HepG2 (cell line): ENCODE data around the gene LEFTY2. TPM values are rescaled to one million over a fixed set of nuclear protein-coding genes. Genes with fewer than 3 reads are reported as not detected.

Source experiments
- ATAC-seq: fragments of 200-7000 bp; cut with Tn5 transposase; 3 replicates; pipeline ENCODE4 v1.9.1; 2020; ENCODE audit warnings: mild to moderate bottlenecking, moderate library complexity
- BruUV-seq: library from RNA; stranded (reverse); fragments of 400-500 nt; replicated peaks from 2 replicates; lab custom pipeline; 2021; lab: Mats Ljungman, UMichigan
- CTCF ChIA-PET: fragments of 300-600 bp; formaldehyde crosslinking; extraction: SDS; loops from one replicate; lab custom pipeline; 2021; ENCODE audit warnings: low total read pairs, inconsistent platforms, low intra/inter-chr PET ratio; lab: Yijun Ruan, JAX
- POLR2A ChIA-PET: fragments of 350-600 bp; sonication (Branson Sonifier 250); formaldehyde crosslinking; loops from one replicate; lab custom pipeline; 2020; ENCODE audit warnings: antibody characterized with exemption, inconsistent platforms; lab: Yijun Ruan, JAX
- DNase-seq: peaks from one replicate; pipeline ENCODE4 v3.0.0-alpha.2; 2015; ENCODE audit warnings: low spot score
- FAIRE-seq: peaks from 3 replicates; lab custom pipeline; 2011; peaks lifted over from hg19 to GRCh38; lab: Jason Lieb, UNC
- H2AFZ ChIP-seq: one replicate; pipeline ENCODE4 v1.6.1; 2011; ENCODE audit warnings: low read length, inconsistent platforms
- H3K27ac ChIP-seq: fragments of 300-600 bp; 3 replicates; pipeline ENCODE4 v1.8.0; 2011; ENCODE audit warnings: mixed run types, mild to moderate bottlenecking, mixed read lengths, low read length, inconsistent platforms; ENCODE audit not compliant: insufficient read depth; ENCODE audit errors: extremely low read length
- H3K27me3 ChIP-seq, 2 experiments: fragments of 200-600 bp in 1 of 2; 2 replicates in 1 of 2; 3 replicates in 1 of 2; pipeline versions ENCODE4 v1.6.0 to v1.8.0; 2011; ENCODE audit warnings: low read length in 2 of 2, mild to moderate bottlenecking in 2 of 2, moderate library complexity in 2 of 2, inconsistent platforms in 1 of 2; ENCODE audit not compliant: insufficient read depth in 2 of 2, control insufficient read depth in 1 of 2
- H3K36me3 ChIP-seq, 2 experiments: fragments of 200-600 bp in 1 of 2; replicated peaks in 1 of 2; 2 replicates in 1 of 2; 3 replicates in 1 of 2; pipeline versions ENCODE4 v1.5.1 to v1.8.0; 2011; ENCODE audit warnings: low read length in 2 of 2, inconsistent platforms in 1 of 2; ENCODE audit not compliant: insufficient read depth in 2 of 2, control insufficient read depth in 1 of 2
- H3K4me1 ChIP-seq: 2 replicates; pipeline ENCODE4 v1.5.1; 2012; ENCODE audit warnings: low read length, inconsistent platforms; ENCODE audit not compliant: insufficient read depth
- H3K4me2 ChIP-seq: 2 replicates; pipeline ENCODE4 v1.6.0; 2011; ENCODE audit warnings: low read depth, low read length, inconsistent platforms
- H3K4me3 ChIP-seq, 3 experiments: fragments of 200-600 bp in 1 of 3; sonication (generic), shearing (Covaris generic) in 1 of 3; replicated peaks in 1 of 3; 2 replicates each; pipeline ENCODE4 v1.5.1; 2011 to 2016; ENCODE audit warnings: low read length in 3 of 3, inconsistent platforms in 2 of 3, low read depth in 2 of 3, mild to moderate bottlenecking in 2 of 3, control low read depth in 1 of 3, mixed read lengths in 1 of 3; ENCODE audit not compliant: insufficient read depth in 1 of 3
- H3K79me2 ChIP-seq: one replicate; pipeline ENCODE4 v1.6.1; 2011; ENCODE audit warnings: low read length, inconsistent platforms; ENCODE audit not compliant: insufficient read depth
- H3K9ac ChIP-seq: 2 replicates; pipeline ENCODE4 v1.6.0; 2011; ENCODE audit warnings: mild to moderate bottlenecking, low read depth, low read length, inconsistent platforms; ENCODE audit not compliant: insufficient read depth
- H3K9me3 ChIP-seq: 2 replicates; pipeline ENCODE4 v1.5.1; 2012; ENCODE audit warnings: mild to moderate bottlenecking, low read length
- H4K20me1 ChIP-seq: 2 replicates; pipeline ENCODE4 v1.6.0; 2011; ENCODE audit warnings: inconsistent platforms, mild to moderate bottlenecking, low read length, moderate library complexity; ENCODE audit not compliant: insufficient read depth
- AGO2 ChIP-seq: fragments of 200-400 bp; formaldehyde crosslinking; optimal IDR thresholded peaks from 2 replicates; pipeline ENCODE3; 2017; ENCODE audit warnings: mild to moderate bottlenecking, low read depth, low read length, moderate library complexity
- GABPB1 ChIP-seq: IDR thresholded peaks from 2 replicates; pipeline ENCODE4 v1.6.1; 2016; ENCODE audit warnings: mild to moderate bottlenecking, missing genetic modification reagents, moderate library complexity, missing compliant biosample characterization
- HCFC1 ChIP-seq: fragments of 150-350 bp; IDR thresholded peaks from 2 replicates; pipeline ENCODE4 v1.6.1; 2014; ENCODE audit warnings: low read depth, low read length
- NR2F1 ChIP-seq, 2 experiments: fragments of 450-650 bp in 1 of 2; formaldehyde crosslinking in 1 of 2; IDR thresholded peaks; 2 replicates each; pipeline versions ENCODE4 v1.5.0 to v1.6.1; 2016 to 2020; ENCODE audit warnings: mild to moderate bottlenecking in 1 of 2, missing compliant biosample characterization in 1 of 2, missing genetic modification reagents in 1 of 2, moderate library complexity in 1 of 2
- RBFOX2 ChIP-seq: fragments of 200-400 bp; formaldehyde crosslinking; IDR thresholded peaks from 2 replicates; pipeline ENCODE4 v1.6.1; 2017; ENCODE audit warnings: low read depth, mild to moderate bottlenecking, low read length
- TOE1 ChIP-seq: sonication (generic); formaldehyde crosslinking; IDR thresholded peaks from 2 replicates; pipeline ENCODE4 v1.4.0; 2020; ENCODE audit warnings: mild to moderate bottlenecking, missing genetic modification reagents
- ZBTB20 ChIP-seq: sonication (generic); formaldehyde crosslinking; IDR thresholded peaks from 2 replicates; pipeline ENCODE4 v1.8.1; 2023; ENCODE audit warnings: missing genetic modification reagents, low read depth, mild to moderate bottlenecking, borderline replicate concordance
- ZC3H13 ChIP-seq: sonication (generic); formaldehyde crosslinking; IDR thresholded peaks from 2 replicates; pipeline ENCODE4 v1.8.1; 2023; ENCODE audit warnings: mild to moderate bottlenecking, missing genetic modification reagents, moderate library complexity
- ZNF549 ChIP-seq: sonication (generic); formaldehyde crosslinking; IDR thresholded peaks from 2 replicates; pipeline ENCODE4 v1.5.0; 2020; ENCODE audit warnings: missing genetic modification reagents
- ZNF567 ChIP-seq: sonication (generic); formaldehyde crosslinking; IDR thresholded peaks from 2 replicates; pipeline ENCODE4 v1.8.1; 2023; ENCODE audit warnings: mild to moderate bottlenecking, missing genetic modification reagents, borderline replicate concordance
- ZNF589 ChIP-seq: sonication (generic); formaldehyde crosslinking; conservative IDR thresholded peaks from 2 replicates; pipeline ENCODE4 v1.8.0; 2022; ENCODE audit warnings: mild to moderate bottlenecking, moderate library complexity, missing genetic modification reagents
- ZNF678 ChIP-seq: sonication (generic); formaldehyde crosslinking; IDR thresholded peaks from 2 replicates; pipeline ENCODE4 v1.4.0; 2020; ENCODE audit warnings: mild to moderate bottlenecking, missing genetic modification reagents
- WGBS: methylation state at CpG from one replicate; pipeline ENCODE4 v1.1.6; 2017; ENCODE audit warnings: low lambda C conversion rate; 5-methylcytosine and 5-hydroxymethylcytosine counted together
- in situ Hi-C: cut with HindIII; loops from 2 replicates; pipeline ENCODE4 v1.10.0; 2017; ENCODE audit warnings: low pct_unique_long_range_greater_than_20kb; ENCODE audit not compliant: extremely low pct_ligation_motif_present
- intact Hi-C: fragments of 100-400 bp; cut with micrococcal nuclease; formaldehyde crosslinking; loops from one replicate; pipeline ENCODE4 v1.10.0; 2022; ENCODE audit not compliant: unreplicated experiment
- polyA plus RNA-seq, 8 experiments: library from polyadenylated mRNA; depleted of rRNA in 3 of 8; stranded (reverse) in 7 of 8; unstranded in 1 of 8; fragments of >200 nt; fragmentation: Illumina TruSeq in 4 of 8; extraction: Trizol in 4 of 8; gene quantifications; 2 replicates each; pipeline versions ENCODE4 v1.2.1 to v1.2.3, GENCODE V29; 2011 to 2016; ENCODE audit warnings: low read depth in 4 of 8, missing spikeins in 1 of 8, mixed read lengths in 1 of 8; ENCODE audit not compliant: insufficient read depth in 1 of 8
- total RNA-seq, 5 experiments: library from RNA; depleted of rRNA; stranded (reverse); fragments of >200 nt; fragmentation: Illumina TruSeq; extraction: Trizol; gene quantifications; 2 replicates each; pipeline ENCODE4 v1.2.3, GENCODE V29; 2016; ENCODE audit warnings: low read depth in 1 of 5
- TF ChIP-seq, protein P1 (sequence below): IDR thresholded peaks from 2 replicates; pipeline ENCODE4 v1.6.1; 2016; ENCODE audit warnings: missing biosample characterization, missing genetic modification reagents, low read depth
- TF ChIP-seq, protein P2 (sequence below): sonication (generic); formaldehyde crosslinking; IDR thresholded peaks from 2 replicates; pipeline ENCODE4 v1.5.1; 2020; ENCODE audit warnings: mild to moderate bottlenecking, missing genetic modification reagents, moderate library complexity

LEFTY2 gene
- total and polyA plus RNA-seq, 2 of the 13 experiments (the other 11 are each of a cell fraction or from before 2014, with no cell fraction given), result 0.13 to 0.33 TPM

DNA sequence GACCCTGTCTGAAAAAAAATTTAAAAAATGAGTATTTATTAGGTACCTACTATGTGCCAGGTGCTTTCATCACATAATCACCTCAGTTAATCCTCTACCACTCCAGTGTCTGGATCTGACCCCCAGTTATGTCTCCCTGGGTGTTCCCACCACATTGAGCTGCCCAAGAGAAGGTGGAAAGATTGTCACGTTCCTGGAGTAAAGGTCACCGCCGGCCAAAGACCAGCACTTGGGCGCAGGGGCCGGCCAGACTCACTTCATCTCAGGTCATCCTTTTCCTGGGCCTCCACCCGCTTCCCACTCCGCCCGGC is 17.7 kb downstream of the LEFTY2 start (continued):
- TF ChIP-seq, protein P1, sequence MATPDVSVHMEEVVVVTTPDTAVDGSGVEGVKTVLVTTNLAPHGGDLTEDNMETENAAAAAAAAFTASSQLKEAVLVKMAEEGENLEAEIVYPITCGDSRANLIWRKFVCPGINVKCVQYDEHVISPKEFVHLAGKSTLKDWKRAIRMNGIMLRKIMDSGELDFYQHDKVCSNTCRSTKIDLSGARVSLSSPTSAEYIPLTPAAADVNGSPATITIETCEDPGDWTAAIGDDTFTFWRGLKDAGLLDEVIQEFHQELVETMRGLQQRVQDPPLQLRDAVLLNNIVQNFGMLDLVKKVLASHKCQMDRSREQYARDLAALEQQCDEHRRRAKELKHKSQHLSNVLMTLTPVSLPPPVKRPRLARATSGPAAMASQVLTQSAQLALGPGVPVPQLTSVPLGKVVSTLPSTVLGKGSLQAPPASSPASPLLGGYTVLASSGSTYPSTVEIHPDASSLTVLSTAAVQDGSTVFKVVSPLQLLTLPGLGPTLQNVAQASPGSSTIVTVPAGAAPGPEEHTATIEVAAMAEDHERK (CRISPR knock-in tag), result no peak
- TF ChIP-seq NR2F1 (CRISPR knock-in tag; IDR thresholded peaks at IDR 0.05) (0 out of 4 replicates have a peak, but pooled peaks of 1 of the 2 experiments have one; percentile 14), ZBTB20 (CRISPR knock-in tag) (no peak), ZNF589 (CRISPR knock-in tag) (0 out of 2 replicates have a peak, but pooled peaks have one; percentile 13)

DNA sequence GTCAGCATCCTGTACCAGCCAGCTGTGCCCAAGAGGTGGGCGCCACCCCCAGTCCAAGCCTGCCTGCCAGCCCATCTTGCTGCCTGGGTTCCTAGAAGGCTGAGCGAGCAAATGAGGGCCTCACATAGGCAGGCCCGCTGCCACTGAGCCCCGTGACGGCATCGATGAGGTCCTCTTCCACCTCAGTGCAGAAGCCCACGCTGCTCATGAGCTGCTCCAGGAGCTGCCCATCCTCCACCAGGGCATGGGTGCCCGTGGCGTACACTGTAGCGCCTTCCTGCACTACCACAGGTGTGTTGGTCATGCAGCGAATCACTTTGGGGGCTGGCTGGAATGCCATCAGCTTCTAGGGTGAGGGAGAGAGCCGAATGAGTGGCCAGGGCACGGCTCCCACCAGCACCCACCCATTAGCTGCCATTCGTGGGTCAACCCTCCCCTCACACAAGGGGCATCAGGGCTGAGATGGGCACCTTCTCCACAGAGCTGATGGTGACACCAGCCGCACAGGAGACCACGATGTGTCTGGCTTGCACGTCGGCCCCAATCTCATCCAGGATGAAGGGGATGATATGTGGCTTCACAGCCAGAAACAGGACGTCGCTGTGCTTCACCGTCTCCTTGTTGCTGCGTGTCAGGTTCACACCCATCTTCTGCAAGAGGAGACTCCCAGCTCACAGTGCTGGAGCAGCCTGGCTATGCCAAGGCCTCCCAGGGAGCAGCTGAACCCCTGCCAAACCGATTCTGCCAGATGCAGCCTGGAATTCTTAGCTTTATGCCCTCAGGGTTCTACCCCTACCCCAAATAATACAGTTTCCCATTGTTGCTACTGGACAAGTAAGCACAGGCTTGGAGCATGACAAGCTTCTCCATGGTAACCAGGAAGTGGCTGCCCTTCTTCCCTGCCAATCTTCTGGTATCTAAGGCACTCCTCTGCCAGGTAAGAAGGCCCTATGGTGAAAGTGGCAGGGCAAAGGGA is 19.0 kb downstream of the LEFTY2 start:
- POLR2A ChIA-PET, result interaction anchor here (1.0 to 1.7 kb wide), 2 partner anchors 13 to 40 kb away, joined by 3 to 6 read pairs; partner anchors contain the start of gene TMEM63A
- intact Hi-C loops, result loop anchor here (5.0 to 10.0 kb wide), 3 partner anchors 40 to 145 kb away; partner anchors contain the start of genes SRP9 and TMEM63A
- Histone ChIP-seq H3K27ac (no peak overlapping the region), H3K27me3 (no peaks in the 10 kb centered on the region; a peak in 2 of 5 replicates), H3K9me3 (no peaks in the 10 kb centered on the region), H3K79me2 (peaks cover 16% of the 10 kb centered on the region), H2AFZ (no peak overlapping the region), H3K4me2 (no peak overlapping the region; the same call in 1 of the 2 replicates), H3K36me3 (peaks cover 7 to 38% of the 10 kb centered on the region in 2 experiments; a peak in 4 of 5 replicates), H3K4me3 (no peak overlapping the region), H3K4me1 (peaks cover 22% of the 10 kb centered on the region), H4K20me1 (no peaks in the 10 kb centered on the region), H3K9ac (no peak overlapping the region)
- WGBS, result 93% methylated on average over 8 of the region's 23 CpGs
- in situ Hi-C loops, result no loop called here
- no TSS peak for BruUV-seq
- FAIRE-seq, result no peak
- CTCF ChIA-PET, result no interaction called here
- no peak for DNase-seq
- ATAC-seq, result no peak
- TF ChIP-seq GABPB1 (CRISPR knock-in tag), result 0 out of 2 replicates have a peak, but pooled peaks have one; percentile 18
- TF ChIP-seq ZC3H13, result peak; percentile 75; the same call in 1 of the 2 replicates
- TF ChIP-seq, protein P2, sequence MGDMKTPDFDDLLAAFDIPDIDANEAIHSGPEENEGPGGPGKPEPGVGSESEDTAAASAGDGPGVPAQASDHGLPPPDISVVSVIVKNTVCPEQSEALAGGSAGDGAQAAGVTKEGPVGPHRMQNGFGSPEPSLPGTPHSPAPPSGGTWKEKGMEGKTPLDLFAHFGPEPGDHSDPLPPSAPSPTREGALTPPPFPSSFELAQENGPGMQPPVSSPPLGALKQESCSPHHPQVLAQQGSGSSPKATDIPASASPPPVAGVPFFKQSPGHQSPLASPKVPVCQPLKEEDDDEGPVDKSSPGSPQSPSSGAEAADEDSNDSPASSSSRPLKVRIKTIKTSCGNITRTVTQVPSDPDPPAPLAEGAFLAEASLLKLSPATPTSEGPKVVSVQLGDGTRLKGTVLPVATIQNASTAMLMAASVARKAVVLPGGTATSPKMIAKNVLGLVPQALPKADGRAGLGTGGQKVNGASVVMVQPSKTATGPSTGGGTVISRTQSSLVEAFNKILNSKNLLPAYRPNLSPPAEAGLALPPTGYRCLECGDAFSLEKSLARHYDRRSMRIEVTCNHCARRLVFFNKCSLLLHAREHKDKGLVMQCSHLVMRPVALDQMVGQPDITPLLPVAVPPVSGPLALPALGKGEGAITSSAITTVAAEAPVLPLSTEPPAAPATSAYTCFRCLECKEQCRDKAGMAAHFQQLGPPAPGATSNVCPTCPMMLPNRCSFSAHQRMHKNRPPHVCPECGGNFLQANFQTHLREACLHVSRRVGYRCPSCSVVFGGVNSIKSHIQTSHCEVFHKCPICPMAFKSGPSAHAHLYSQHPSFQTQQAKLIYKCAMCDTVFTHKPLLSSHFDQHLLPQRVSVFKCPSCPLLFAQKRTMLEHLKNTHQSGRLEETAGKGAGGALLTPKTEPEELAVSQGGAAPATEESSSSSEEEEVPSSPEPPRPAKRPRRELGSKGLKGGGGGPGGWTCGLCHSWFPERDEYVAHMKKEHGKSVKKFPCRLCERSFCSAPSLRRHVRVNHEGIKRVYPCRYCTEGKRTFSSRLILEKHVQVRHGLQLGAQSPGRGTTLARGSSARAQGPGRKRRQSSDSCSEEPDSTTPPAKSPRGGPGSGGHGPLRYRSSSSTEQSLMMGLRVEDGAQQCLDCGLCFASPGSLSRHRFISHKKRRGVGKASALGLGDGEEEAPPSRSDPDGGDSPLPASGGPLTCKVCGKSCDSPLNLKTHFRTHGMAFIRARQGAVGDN (CRISPR knock-in tag), result peak; percentile 11; the same call in 1 of the 2 replicates
- no peak for TF ChIP-seq HCFC1
- no peak for TF ChIP-seq ZNF567 (CRISPR knock-in tag)
- no peak for TF ChIP-seq ZNF549 (CRISPR knock-in tag)
- TF ChIP-seq TOE1, result no peak
- TF ChIP-seq ZNF678, result no peak
- peak; percentile 87 for TF ChIP-seq AGO2
- peak; percentile 50; the same call in 1 of the 2 replicates for TF ChIP-seq RBFOX2
